Bone marrow (tissue), 2 donors: ENCODE results near the gene BRSK2.
A peak's percentile ranks its signal among the peaks of the same experiment; 100 is the strongest.

Experiments
- DNase-seq, 2 donors: peaks; one replicate each; lab custom pipeline; 2025; lab: John Stamatoyannopoulos, UW

BRSK2 gene

GRCh38 chr11:1482581-1483444 is 93.1 kb downstream of the BRSK2 start:
- DNase-seq = no peak

- no peak for DNase-seq
These were observed 93.8 kb downstream of the BRSK2 start for GRCh38 chr11:1483445-1483961.

- DNase-seq = no peak
These were observed 94.4 kb downstream of the BRSK2 start for GRCh38 chr11:1484061-1484671.

- DNase-seq = no peak
These were observed 95.2 kb downstream of the BRSK2 start for GRCh38 chr11:1484695-1485503.

GRCh38 chr11:1485504-1485885 is 95.8 kb downstream of the BRSK2 start:
- no peak for DNase-seq

GRCh38 chr11:1486054-1486825 is 96.5 kb downstream of the BRSK2 start, which contains the start of gene MOB2:
TSS of gene MOB2 (minus strand) at chr11:1486779. CDS start at chr11:1486556, 223 bp downstream.
- DNase-seq = no peak

GRCh38 chr11:1487091-1487850 is 97.5 kb downstream of the BRSK2 start:
- DNase-seq = no peak

- no peak for DNase-seq
These were observed 98.3 kb downstream of the BRSK2 start for GRCh38 chr11:1487851-1488574.

- DNase-seq = no peak
These were observed 98.9 kb downstream of the BRSK2 start for GRCh38 chr11:1488575-1489180.

GRCh38 chr11:1490651-1491050 is 100.9 kb downstream of the BRSK2 start:
- no peak for DNase-seq

- no peak for DNase-seq
These were observed 101.6 kb downstream of the BRSK2 start for GRCh38 chr11:1491379-1491778.

- peak in 1 of 2 donors; percentile 6 for DNase-seq
These were observed 104.0 kb downstream of the BRSK2 start for GRCh38 chr11:1493650-1494244.

GRCh38 chr11:1494650-1495049 is 104.9 kb downstream of the BRSK2 start:
- DNase-seq = no peak

GRCh38 chr11:1496091-1496760 is 106.5 kb downstream of the BRSK2 start:
- no peak for DNase-seq

- no peak for DNase-seq
These were observed 107.0 kb downstream of the BRSK2 start for GRCh38 chr11:1496761-1497095.

- no peak for DNase-seq
These were observed 107.9 kb downstream of the BRSK2 start for GRCh38 chr11:1497600-1497999.

GRCh38 chr11:1498262-1498661 is 108.5 kb downstream of the BRSK2 start:
- no peak for DNase-seq

- no peak for DNase-seq
These were observed 109.6 kb downstream of the BRSK2 start for GRCh38 chr11:1499261-1499890.
